CD4-positive, alpha-beta T cell treated with Interleukin-15 for 4 hours (primary cell): ENCODE data around the gene MRPL52.
"Not testable (repeated sequence)": the region's sequence is repeated elsewhere in the genome, so short reads cannot be mapped to it uniquely, and the experiment has no call there.

Experiments
- DNase-seq: peaks from one replicate; pipeline ENCODE4 v3.0.0-alpha.2; 2020; ENCODE audit warnings: low spot score

Gene MRPL52

DNA sequence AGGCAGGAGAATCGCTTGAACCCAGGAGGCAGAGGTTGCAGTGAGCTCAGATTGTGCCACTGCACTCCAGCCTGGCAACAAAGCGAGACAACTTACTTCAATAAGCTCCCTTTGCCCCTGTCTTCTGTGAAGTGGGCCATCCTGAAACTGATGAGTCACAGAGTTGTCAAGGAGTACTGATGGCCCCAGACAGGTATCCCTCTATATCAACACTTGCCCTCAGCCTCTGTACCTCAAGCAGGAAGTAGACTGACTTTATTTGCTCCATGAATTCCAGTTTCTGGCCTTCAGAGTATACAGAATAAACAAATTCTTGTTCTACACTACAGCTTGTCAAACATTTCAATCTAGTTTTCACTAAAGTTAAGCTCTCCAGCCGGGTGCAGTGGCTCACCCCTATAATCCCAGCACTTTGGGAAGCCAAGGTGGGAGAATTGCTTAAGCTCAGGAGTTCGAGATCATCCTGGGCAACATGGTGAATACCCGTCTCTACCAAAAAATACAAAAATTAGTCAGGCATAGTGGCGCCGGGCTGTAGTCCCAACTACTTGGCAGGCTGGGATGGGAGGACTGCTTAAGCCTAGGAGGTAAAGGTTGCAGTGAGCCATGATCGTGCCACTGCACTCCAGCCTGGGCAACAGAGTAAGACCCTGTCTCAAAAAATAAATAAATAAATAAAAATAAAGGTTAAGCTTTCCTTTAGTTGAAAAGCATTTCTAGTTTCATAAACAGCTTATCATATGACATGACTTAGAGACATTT lies 25.5 kb downstream of the MRPL52 start:
- no peak for DNase-seq

DNA sequence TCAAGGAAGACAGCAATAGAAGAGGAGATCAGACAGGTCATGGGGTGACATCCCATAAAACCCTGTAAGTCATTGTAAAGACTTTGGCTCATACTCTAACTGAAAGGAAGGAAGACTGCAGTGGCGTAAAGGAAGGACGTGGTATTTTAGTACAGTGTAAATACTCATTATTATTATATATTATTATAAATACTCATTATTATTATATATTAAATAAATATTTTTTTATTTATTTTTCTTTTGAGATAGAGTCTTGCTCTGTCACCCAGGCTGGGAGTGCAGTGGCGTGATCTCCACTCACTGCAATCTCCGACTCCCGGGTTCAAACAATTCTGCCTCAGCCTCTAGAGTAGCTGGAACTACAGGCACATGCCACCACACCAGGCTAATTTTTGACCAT lies 26.7 kb downstream of the MRPL52 start:
- DNase-seq = no peak

DNA sequence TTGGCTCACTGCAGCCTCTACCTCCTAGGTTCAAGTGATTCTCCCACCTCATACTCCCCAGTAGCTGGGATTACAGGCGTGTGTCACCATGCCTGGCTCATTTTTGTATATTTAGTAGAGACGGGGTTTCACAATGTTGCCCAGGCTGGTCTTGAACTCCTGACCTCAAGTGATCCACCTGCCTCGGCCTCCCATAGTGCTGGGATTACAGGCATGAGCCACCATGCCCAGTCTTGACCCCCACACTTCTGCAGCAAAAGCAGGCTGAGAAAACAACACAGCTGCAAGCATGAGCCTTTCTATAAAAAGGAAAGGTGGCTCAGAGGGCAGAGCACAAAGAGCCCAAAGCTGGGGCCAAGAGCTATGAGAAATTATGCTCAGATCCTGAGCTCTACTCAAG lies 30.7 kb downstream of the MRPL52 start:
- DNase-seq = not testable (repeated sequence)

DNA sequence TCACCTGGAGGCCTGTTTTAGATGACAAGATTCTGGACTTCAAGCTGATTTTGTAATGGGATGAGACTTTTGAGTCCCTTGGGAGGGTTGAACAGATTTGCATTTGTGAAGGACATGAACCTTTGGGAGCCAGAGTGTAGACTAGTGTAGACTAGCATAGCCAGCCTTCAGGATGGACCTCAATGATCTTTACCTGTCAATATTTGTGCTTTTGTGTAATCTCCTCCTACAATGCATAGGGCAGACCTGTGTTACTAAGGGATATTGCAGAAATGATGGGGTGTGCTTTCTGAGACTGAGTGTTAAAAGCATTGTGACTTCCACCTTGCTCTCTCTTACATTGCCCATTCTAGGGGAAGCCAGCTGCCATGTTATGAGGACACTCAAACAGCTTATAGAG lies 32.0 kb downstream of the MRPL52 start:
- no peak for DNase-seq

DNA sequence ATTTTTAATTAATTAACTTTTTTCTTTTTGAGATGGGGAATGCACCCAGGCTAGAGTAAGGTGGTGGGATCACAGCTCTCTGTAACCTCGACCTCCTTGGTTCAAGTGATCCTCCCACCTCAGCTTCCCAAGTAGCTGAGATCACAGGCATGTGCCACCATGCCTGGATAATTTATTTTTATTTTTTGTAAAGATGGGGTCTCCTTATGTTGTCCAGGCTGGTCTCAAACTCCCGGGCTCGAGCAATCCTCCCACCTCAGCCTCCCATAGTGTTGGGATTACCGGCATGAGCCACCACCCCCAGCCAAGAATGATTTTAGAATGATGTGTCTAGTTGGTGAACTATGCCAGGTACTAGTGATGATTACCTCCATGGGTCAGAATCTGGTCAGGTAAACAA lies 35.3 kb downstream of the MRPL52 start:
- DNase-seq = no peak

DNA sequence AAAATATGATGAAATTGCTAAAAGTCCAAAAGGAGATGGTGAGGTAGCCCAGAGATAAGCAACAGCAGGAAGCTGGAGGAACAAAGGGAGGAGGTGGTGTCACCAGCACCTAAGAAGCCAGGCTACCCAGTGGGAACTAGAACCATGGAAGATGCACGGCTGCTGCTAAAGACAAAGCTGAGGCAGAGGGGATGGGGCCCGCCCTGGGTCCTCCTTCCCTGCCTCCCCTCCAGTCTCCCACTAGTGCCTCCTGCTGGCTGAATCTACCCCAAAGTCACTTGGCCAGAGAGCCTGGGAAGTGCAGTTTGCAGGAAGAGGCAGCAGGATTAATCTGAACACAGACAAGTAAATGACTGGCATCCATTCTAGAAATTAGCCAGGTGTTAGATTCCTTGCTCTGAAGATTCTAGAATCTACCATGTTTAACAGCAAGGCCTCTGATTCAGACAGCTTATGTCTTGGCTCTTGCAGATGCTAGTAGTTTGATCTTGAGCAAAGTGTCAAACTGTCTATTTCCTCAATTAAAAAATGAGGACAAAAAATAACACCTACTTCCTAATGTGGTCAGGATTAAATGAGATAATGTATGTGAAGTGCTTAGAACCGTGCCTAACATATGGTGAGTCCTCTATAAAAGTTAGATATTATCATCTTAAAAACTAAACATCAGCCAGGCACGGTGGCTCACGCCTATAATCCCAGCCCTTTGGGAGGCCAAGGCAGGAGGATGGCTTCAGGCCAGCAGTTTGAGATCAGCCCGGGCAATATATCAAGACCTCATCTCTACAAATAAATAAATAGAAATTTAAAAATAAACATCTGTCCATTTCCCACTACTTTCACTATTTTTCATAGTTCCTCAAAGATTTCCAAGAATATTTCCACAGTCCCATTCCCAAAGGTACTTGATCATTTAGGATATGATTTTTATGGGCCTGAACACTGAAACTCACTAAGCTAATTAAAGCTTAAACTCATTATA lies 36.0 kb downstream of the MRPL52 start:
- DNase-seq = no peak

DNA sequence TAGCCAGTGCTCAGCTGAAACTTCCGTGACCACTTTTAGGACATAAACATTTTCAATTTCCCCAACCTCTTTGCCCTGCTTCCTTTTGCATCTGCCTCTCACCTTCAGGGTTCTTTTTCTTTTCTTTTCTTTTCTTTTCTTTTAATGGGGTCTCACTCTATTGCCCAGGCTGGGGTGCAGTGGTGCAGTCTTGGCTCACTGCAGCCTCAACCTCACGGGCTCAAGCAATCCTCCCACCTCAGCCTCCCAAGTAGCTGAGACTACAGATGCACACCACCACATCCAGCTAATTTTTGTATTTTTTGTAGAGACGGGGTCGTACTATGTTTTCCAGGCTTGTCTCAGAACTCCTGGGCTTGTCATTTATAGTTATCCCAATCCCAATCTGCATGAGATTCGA lies 37.2 kb downstream of the MRPL52 start:
- no peak for DNase-seq

DNA sequence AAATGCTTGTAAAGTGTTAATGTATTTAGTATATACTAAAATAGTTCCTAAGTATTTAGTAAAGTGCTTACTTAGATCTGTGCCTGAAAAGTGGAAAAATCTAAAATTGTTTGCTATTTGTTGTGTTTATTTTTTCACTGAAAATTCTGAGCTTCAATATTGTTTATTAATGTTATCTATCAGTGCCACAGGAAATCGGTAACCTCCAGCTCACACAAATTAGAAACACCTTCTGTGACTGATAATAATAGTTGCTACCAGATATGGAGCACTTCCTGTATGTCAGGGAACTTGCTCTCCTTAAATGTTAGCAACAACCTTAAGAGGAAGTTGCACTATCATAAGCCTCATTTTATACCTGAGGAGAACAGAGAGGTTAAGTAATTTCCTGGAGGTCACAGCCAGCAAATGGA lies 41.1 kb downstream of the MRPL52 start:
- DNase-seq = no peak

DNA sequence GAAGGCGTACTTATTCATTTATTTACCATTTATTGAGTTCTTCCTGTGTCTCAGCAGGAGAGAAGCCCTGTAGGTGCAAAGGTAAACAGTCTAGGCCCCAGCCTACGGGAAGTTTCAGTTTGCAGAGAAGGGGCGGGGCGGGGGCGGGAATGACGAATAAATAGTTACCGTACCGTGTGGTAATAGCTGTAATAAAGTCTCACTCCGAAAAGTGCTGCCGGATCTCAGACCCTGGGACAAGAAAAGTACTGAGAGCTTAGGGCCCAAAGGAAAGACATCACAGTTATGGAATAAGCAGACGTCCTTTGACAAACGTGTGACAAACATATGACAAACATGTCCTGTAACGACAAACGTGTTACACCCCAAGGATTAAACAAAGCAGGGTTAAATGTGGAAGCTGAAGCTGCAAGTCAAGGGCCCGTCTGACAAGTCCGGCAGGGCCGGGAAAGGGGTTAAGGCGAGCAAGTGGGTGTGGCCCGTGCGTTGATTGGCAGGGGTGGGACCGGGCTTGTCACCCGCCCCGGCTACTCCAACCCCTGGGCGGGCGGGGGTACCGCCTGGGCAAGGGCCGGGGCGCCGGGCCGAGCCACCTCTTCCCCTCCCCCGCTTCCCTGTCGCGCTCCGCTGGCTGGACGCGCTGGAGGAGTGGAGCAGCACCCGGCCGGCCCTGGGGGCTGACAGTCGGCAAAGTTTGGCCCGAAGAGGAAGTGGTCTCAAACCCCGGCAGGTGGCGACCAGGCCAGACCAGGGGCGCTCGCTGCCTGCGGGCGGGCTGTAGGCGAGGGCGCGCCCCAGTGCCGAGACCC lies 41.7 kb downstream of the MRPL52 start, which contains the start of gene LRP10:
LRP10 (plus strand) TSS at position 517 of the 809 bp plus-strand sequence. CDS start 564 bp downstream, outside the sequence.
- DNase-seq = peak; percentile 80

DNA sequence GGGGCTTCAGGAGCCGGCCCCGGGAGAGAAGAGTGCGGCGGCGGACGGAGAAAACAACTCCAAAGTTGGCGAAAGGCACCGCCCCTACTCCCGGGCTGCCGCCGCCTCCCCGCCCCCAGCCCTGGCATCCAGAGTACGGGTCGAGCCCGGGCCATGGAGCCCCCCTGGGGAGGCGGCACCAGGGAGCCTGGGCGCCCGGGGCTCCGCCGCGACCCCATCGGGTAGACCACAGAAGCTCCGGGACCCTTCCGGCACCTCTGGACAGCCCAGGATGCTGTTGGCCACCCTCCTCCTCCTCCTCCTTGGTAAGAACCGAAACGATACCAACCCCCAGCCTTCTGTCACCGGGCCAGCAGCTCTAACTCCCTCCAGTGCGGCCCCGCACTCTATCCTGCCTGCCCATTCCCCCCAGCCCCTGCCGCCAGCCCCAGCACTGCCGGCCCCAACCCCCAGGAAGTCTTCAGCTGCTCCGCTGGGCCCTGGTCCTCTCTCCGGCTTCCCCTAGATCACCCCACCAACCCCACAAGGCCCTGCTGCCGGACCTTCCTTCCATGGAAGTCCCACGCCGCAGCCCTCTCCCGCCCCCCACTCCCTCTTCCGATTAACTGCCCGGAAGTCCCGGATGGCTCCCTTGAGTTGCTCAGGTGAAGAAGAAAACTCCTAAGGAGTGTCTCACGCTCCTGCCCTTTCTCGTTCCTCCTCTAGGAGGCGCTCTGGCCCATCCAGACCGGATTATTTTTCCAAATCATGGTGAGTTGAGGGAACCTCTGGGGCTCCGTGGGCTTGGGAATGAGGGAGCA lies 42.5 kb downstream of the MRPL52 start:
- DNase-seq = peak; percentile 77

DNA sequence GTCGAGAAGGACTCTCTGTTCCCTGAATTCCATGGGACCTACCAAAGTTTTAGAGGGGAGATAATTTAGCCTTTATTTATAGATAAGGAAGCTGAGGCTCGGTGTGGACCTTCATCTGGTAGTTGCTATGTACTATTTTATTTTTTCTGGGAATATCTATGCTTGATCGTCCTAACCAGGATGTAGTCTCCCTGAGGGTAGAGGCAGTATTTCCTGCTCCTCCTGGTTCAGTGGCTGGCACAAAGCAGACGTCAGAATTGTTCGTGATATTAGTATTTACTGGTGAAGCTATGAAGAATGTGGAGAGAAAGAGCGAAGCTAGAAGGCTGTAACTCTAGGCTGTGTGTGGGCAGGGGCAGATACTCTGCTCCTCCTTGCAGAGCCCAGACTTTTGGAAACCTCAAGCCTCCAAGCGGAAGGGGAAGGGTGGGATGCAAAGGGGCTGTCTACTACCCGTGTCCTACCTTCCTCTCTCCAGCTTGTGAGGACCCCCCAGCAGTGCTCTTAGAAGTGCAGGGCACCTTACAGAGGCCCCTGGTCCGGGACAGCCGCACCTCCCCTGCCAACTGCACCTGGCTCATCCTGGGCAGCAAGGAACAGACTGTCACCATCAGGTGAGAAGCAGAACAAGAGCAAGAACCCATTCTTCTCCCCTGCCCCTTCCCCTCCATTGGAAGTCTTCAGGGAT lies 43.3 kb downstream of the MRPL52 start:
- no peak for DNase-seq

DNA sequence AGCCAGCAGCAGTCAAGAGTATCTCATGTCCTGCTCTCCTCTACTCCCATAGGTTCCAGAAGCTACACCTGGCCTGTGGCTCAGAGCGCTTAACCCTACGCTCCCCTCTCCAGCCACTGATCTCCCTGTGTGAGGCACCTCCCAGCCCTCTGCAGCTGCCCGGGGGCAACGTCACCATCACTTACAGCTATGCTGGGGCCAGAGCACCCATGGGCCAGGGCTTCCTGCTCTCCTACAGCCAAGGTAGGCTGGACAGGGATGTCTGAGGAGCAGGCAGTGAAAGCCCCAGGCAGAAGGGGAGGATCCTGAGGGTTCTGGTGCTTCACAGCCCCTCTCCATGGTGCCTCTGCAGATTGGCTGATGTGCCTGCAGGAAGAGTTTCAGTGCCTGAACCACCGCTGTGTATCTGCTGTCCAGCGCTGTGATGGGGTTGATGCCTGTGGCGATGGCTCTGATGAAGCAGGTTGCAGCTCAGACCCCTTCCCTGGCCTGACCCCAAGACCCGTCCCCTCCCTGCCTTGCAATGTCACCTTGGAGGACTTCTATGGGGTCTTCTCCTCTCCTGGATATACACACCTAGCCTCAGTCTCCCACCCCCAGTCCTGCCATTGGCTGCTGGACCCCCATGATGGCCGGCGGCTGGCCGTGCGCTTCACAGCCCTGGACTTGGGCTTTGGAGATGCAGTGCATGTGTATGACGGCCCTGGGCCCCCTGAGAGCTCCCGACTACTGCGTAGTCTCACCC lies 45.5 kb downstream of the MRPL52 start:
- no peak for DNase-seq

DNA sequence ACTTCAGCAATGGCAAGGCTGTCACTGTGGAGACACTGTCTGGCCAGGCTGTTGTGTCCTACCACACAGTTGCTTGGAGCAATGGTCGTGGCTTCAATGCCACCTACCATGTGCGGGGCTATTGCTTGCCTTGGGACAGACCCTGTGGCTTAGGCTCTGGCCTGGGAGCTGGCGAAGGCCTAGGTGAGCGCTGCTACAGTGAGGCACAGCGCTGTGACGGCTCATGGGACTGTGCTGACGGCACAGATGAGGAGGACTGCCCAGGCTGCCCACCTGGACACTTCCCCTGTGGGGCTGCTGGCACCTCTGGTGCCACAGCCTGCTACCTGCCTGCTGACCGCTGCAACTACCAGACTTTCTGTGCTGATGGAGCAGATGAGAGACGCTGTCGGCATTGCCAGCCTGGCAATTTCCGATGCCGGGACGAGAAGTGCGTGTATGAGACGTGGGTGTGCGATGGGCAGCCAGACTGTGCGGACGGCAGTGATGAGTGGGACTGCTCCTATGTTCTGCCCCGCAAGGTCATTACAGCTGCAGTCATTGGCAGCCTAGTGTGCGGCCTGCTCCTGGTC lies 46.1 kb downstream of the MRPL52 start:
- no peak for DNase-seq

DNA sequence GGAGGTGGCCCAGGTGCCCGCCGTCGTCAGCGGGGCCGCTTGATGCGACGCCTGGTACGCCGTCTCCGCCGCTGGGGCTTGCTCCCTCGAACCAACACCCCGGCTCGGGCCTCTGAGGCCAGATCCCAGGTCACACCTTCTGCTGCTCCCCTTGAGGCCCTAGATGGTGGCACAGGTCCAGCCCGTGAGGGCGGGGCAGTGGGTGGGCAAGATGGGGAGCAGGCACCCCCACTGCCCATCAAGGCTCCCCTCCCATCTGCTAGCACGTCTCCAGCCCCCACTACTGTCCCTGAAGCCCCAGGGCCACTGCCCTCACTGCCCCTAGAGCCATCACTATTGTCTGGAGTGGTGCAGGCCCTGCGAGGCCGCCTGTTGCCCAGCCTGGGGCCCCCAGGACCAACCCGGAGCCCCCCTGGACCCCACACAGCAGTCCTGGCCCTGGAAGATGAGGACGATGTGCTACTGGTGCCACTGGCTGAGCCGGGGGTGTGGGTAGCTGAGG lies 47.4 kb downstream of the MRPL52 start:
- DNase-seq = no peak

DNA sequence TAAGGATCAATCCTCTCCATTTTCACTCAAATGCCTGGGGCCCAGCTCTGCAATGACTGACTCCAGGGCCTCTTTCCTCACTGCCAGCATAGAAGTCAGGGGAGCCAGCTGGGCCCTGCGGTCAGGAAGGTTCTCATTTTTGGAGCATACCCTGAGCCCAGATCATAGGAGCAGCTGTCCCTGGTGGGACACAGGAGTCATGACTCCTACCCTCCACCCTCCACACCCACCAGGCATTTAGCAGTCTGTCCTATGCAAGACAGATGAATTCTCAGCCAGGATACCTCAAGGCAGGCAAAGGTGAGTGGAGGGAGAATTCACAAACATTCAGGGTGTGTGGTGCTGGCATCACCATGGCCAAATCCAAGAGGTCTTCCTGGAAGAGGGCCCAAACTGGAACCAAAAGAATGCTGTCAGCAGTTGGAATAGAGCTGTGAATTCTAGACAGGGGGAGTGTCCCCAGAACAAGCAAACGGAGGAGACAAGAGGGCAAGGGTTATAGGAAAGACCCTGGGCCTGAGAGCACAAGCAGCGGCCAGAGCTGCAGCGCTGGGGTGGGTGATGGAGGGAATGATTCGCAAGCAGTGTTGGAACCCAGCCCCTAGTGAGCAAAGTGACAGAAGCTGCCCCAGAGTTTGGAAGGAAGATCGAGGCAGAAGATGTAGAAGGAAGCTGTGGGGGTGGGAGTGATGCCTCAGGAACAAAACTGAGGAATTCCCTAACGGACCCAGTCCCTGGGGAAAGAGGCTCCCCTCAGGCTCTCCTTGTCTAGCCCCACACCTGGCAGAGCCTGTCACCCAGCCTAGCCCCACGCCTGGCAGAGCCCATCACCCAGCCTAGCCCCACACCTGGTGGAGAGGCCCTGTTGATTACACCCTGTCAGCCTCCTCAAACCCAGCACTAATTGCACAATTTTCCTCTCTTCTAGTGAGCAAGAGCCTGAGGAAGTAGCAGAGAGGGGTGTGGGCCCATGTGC lies 48.9 kb downstream of the MRPL52 start:
- DNase-seq = no peak

DNA sequence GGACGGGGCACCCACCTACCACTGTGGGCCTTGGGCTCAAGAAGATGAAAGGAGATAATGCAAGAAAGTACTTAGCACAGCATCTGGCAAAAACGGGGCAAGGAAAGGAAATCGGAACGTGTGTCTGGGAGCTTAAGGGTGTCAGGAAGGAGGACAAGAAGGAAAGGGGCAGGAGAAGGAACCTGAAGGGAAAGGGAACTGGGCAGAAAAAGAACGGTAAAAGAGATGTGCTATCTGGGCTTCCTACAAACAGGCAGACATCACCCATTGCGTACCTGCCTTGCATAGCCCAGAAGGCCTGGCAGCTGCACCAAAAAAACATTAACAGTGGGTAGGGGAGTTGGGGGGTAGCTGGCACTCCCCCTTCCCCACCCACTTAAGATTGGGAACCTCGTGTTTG lies 52.4 kb downstream of the MRPL52 start:
- no peak for DNase-seq

DNA sequence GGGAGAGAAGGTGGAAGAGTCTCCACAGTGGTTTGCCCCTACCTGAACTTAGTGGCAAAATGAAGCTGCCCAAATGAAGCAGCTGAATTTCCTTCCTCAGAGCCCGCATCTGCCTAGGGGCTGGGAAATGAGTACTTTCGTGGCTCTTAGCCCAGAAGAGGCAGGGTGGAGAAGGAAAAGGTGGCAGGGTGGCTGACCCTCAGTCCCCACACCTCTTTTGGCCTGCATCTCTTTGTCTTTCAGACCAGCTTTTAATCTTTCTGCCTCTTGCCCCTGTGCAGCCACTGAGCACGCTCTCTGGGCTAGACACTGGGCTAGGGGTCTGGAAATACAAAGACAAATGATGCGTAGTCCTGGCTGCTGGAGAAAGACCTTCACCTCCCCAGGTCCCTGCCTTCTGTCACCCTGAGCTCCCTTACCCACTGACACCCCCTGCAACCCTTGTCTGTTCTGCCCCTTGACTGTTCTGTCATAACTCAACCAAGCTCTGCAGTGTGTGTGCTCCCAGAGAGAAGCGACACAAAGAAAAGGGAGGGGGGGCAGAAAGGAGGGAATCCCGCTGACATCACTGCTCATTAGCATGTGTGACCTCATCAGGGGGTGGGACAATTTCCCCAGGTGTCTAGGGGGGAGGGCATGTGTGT lies 53.0 kb downstream of the MRPL52 start:
- DNase-seq = peak; percentile 39
